GM12878 (cell line): ENCODE results near the gene TRPM3.

Source experiments
- CHD4 ChIP-seq: fragments of 200-600 bp; sonication (generic); IDR thresholded peaks from 2 replicates; pipeline ENCODE4 v1.6.1; 2016; ENCODE audit warnings: mild to moderate bottlenecking
- SUPT20H ChIP-seq: IDR thresholded peaks from 2 replicates; pipeline ENCODE4 v1.6.1; 2011; ENCODE audit warnings: low read depth, mild to moderate bottlenecking, low read length, moderate library complexity, borderline replicate concordance; ENCODE audit not compliant: control insufficient read depth
- YY1 ChIP-seq: IDR thresholded peaks from 2 replicates; pipeline ENCODE4 v1.6.1; 2011; ENCODE audit warnings: low read depth, mild to moderate bottlenecking, low read length
- TF ChIP-seq, protein P1 (sequence below): IDR thresholded peaks from 2 replicates; pipeline ENCODE4 v1.6.1; 2011; ENCODE audit warnings: low read depth, mild to moderate bottlenecking, low read length, moderate library complexity, borderline replicate concordance; ENCODE audit errors: extremely low read depth

- TF ChIP-seq SUPT20H, result no peak
- TF ChIP-seq YY1, result no peak
- TF ChIP-seq, protein P1, sequence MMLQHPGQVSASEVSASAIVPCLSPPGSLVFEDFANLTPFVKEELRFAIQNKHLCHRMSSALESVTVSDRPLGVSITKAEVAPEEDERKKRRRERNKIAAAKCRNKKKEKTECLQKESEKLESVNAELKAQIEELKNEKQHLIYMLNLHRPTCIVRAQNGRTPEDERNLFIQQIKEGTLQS, result no peak
- TF ChIP-seq CHD4, result no peak
Measured at GRCh38 chr9:70964861-70965260, 156.6 kb downstream of the TRPM3 start.
